GM19043 (cell line): Measurements from ENCODE around the gene NLRP11.

ENCODE experiments used
- ATAC-seq: cut with Tn5 transposase; IDR thresholded peaks from one replicate; pipeline ENCODE4 v1.9.1; 2021; ENCODE audit warnings: low read depth; ENCODE audit not compliant: unreplicated experiment

The NLRP11 gene

GRCh38 chr19:55831846-55832245 is at the start of gene NLRP11:
NLRP11 (minus strand) TSS chr19:55831999; CDS start chr19:55818174, 13,825 bp downstream.
- ATAC-seq, result no peak

- ATAC-seq, result no peak
Measured at GRCh38 chr19:55877211-55877610, 45.4 kb upstream of the NLRP11 start.

GRCh38 chr19:55870736-55871135 is 38.9 kb upstream of the NLRP11 start:
- ATAC-seq, result no peak

GRCh38 chr19:55867101-55867500 is 35.3 kb upstream of the NLRP11 start:
- ATAC-seq, result no peak

GRCh38 chr19:55866521-55866920 is 34.7 kb upstream of the NLRP11 start:
- ATAC-seq, result no peak

- no peak for ATAC-seq
Measured at GRCh38 chr19:55858969-55859368, 27.2 kb upstream of the NLRP11 start.

GRCh38 chr19:55858401-55858800 is 26.6 kb upstream of the NLRP11 start:
- ATAC-seq, result no peak

- no peak for ATAC-seq
Measured at GRCh38 chr19:55857974-55858373, 26.2 kb upstream of the NLRP11 start.

GRCh38 chr19:55857149-55857548 is 25.4 kb upstream of the NLRP11 start:
- ATAC-seq, result no peak

GRCh38 chr19:55855160-55855559 is 23.4 kb upstream of the NLRP11 start:
- ATAC-seq, result no peak

GRCh38 chr19:55838906-55839305 is 7.1 kb upstream of the NLRP11 start:
- no peak for ATAC-seq

- no peak for ATAC-seq
Measured at GRCh38 chr19:55838251-55838650, 6.5 kb upstream of the NLRP11 start.

GRCh38 chr19:55836340-55836739 is 4.5 kb upstream of the NLRP11 start, which contains the start of gene NLRP4:
NLRP4 (plus strand) TSS chr19:55836540; CDS start chr19:55852081, 15,541 bp downstream.
- ATAC-seq, result no peak

- ATAC-seq, result no peak
Measured at GRCh38 chr19:55832676-55833075, 877 bp upstream of the NLRP11 start.

GRCh38 chr19:55830656-55831055 is 1.1 kb downstream of the NLRP11 start:
- no peak for ATAC-seq

GRCh38 chr19:55820037-55820436 is 11.8 kb downstream of the NLRP11 start:
- no peak for ATAC-seq

- ATAC-seq, result no peak
Measured at GRCh38 chr19:55813906-55814305, 17.9 kb downstream of the NLRP11 start.

- no peak for ATAC-seq
Measured at GRCh38 chr19:55812449-55812848, 19.4 kb downstream of the NLRP11 start.

GRCh38 chr19:55811340-55811739 is 20.5 kb downstream of the NLRP11 start:
- no peak for ATAC-seq

- no peak for ATAC-seq
Measured at GRCh38 chr19:55809381-55810058, 22.3 kb downstream of the NLRP11 start.

GRCh38 chr19:55802281-55802680 is 29.5 kb downstream of the NLRP11 start:
- no peak for ATAC-seq

- ATAC-seq, result no peak
Measured at GRCh38 chr19:55801416-55801815, 30.4 kb downstream of the NLRP11 start.

- ATAC-seq, result no peak
Measured at GRCh38 chr19:55795021-55795420, 36.8 kb downstream of the NLRP11 start.
